Pancreas (tissue), 10 donors: Measurements from ENCODE around the gene SHISAL1. TPM values are rescaled to one million over a fixed set of nuclear protein-coding genes. Genes with fewer than 3 reads are reported as not detected.
A peak's percentile ranks its signal among the peaks of the same experiment; 100 is the strongest.
"Not testable (repeated sequence)": the region's sequence is repeated elsewhere in the genome, so short reads cannot be mapped to it uniquely, and the experiment has no call there.

Source experiments
- ATAC-seq, 4 donors: fragments of 200-7000 bp; cut with Tn5 transposase; one replicate each; pipeline versions ENCODE4 v1.8.0 to v1.9.1; 2020; ENCODE audit warnings: mild to moderate bottlenecking in 4 of 4, moderate library complexity in 4 of 4
- DNase-seq, 6 donors: peaks; one replicate each; pipeline ENCODE4 v3.0.0-alpha.2; 2020
- FAIRE-seq: peaks from 2 replicates; lab custom pipeline; 2012; peaks lifted over from hg19 to GRCh38; lab: Jason Lieb, UNC
- H3K27ac ChIP-seq, 4 donors: fragments of 200-600 bp; sonication (generic); 1 replicate in 3 of 4; 2 replicates in 1 of 4; pipeline versions ENCODE4 v1.5.0 to v1.8.0; 2020
- H3K27me3 ChIP-seq, 4 donors: fragments of 200-600 bp; one replicate each; pipeline ENCODE4 v1.8.0; 2021
- H3K36me3 ChIP-seq, 3 donors: fragments of 200-600 bp; sonication (generic) in 1 of 3; one replicate each; pipeline versions ENCODE4 v1.5.0 to v1.8.0; 2020 to 2021
- H3K4me1 ChIP-seq, 3 donors: fragments of 200-600 bp; one replicate each; pipeline ENCODE4 v1.8.0; 2021
- H3K4me3 ChIP-seq, 4 donors: fragments of 200-600 bp; sonication (generic) in 2 of 4; one replicate each; pipeline versions ENCODE4 v1.5.0 to v1.8.0; 2020 to 2021
- H3K9me3 ChIP-seq, 4 donors: fragments of 200-600 bp; one replicate each; pipeline ENCODE4 v1.8.0; 2021
- CTCF ChIP-seq, 4 donors: fragments of 200-600 bp; sonication (generic) in 3 of 4; IDR thresholded peaks; one replicate each; pipeline versions ENCODE4 v1.5.0 to v1.8.0; 2021; ENCODE audit warnings: antibody characterized with exemption in 4 of 4
- WGBS, 2 donors: extraction: QIAGEN DNeasy Blood & Tissue Kit; methylation state at CpG; one replicate each; pipeline ENCODE4 v1.1.7; 2013; 5-methylcytosine and 5-hydroxymethylcytosine counted together
- intact Hi-C, 3 donors: fragments of 100-400 bp; cut with DNase I; formaldehyde crosslinking; loops; one replicate each; pipeline versions ENCODE4 v1.11.1 to v1.14.2; 2022
- polyA plus RNA-seq, 2 donors: library from polyadenylated mRNA; stranded (reverse); fragments of 200-250 nt; gene quantifications; one replicate each; pipeline ENCODE4 v1.2.3, GENCODE V29; 2013
- total RNA-seq, 6 donors: library from RNA; stranded (reverse); fragmentation: NEBNext Ultra II Directional in 4 of 6; extraction: Animal tissue kit (Norgen Biotek cat#: 25700) in 4 of 6; gene quantifications; one replicate each; pipeline versions ENCODE4 v1.2.1 to v1.2.4, GENCODE V29; 2021 to 2023
- donor health status: healthy with polysubstance abuse.
- donor health status: DM: no; HTN: no; CAD: no; lungs with moderate emphysema.
- donor health status: DM: no; HTN: no; CAD: no.
- donor health status: control.
- donor health status: control.
- donor health status: Bipolar disorder and iron deficiency.
- donor health status: DM: yes; HTN: yes; CAD: no.
- donor health status: DM: no; HTN: no; CAD: no.
- donor health status: DM: no; HTN: no; CAD: no.
- donor health status: DM: yes; HTN: yes; CAD: no.

Gene SHISAL1
- total and polyA plus RNA-seq, 8 donors, result 0.35 to 1.3 (median 0.54) TPM

- 60 to 70% methylated on average over 13 of the region's 13 CpGs for WGBS, 2 donors
- H3K4me1 ChIP-seq, result no peaks in the 10 kb centered on the region
Measured at GRCh38 chr22:44305455-44305854, 7.3 kb downstream of the SHISAL1 start.

GRCh38 chr22:44304911-44305310 lies 7.8 kb downstream of the SHISAL1 start:
- no peaks in the 10 kb centered on the region for H3K27me3 ChIP-seq
- H3K9me3 ChIP-seq, result no peaks in the 10 kb centered on the region
- H3K27ac ChIP-seq, result no peak overlapping the region
- H3K36me3 ChIP-seq, result no peaks in the 10 kb centered on the region
- no peak for FAIRE-seq
- TF ChIP-seq CTCF (IDR thresholded peaks at IDR 0.05), result no peak
- intact Hi-C loops, result no loop called here
- H3K4me1 ChIP-seq, result no peaks in the 10 kb centered on the region
- WGBS, 2 donors, result 82 to 88% methylated on average over 2 of the region's 2 CpGs
- no peak for DNase-seq
- H3K4me3 ChIP-seq, result no peak overlapping the region
- ATAC-seq, result no peak

More at GRCh38 chr22:44305455-44305854, 7.3 kb downstream of the SHISAL1 start:
- intact Hi-C loops, result no loop called here
- Histone ChIP-seq H3K36me3 (no peaks in the 10 kb centered on the region), H3K27ac (no peak overlapping the region), H3K27me3 (no peaks in the 10 kb centered on the region), H3K9me3 (no peaks in the 10 kb centered on the region), H3K4me3 (no peak overlapping the region)
- peak in 1 of 6 donors; percentile 28 for DNase-seq
- no peak for TF ChIP-seq CTCF (IDR thresholded peaks at IDR 0.05)
- no peak for FAIRE-seq
- ATAC-seq, result no peak

GRCh38 chr22:44304354-44304753 lies 8.4 kb downstream of the SHISAL1 start:
- intact Hi-C loops, result no loop called here
- no peaks in the 10 kb centered on the region for H3K36me3 ChIP-seq
- H3K27ac ChIP-seq, result no peak overlapping the region
- no peaks in the 10 kb centered on the region for H3K9me3 ChIP-seq
- FAIRE-seq, result no peak
- H3K27me3 ChIP-seq, result no peaks in the 10 kb centered on the region
- no peak overlapping the region for H3K4me3 ChIP-seq
- DNase-seq, result no peak
- 55 to 58% methylated on average over 9 of the region's 9 CpGs for WGBS, 2 donors
- no peaks in the 10 kb centered on the region for H3K4me1 ChIP-seq
- no peak for TF ChIP-seq CTCF (IDR thresholded peaks at IDR 0.05)
- peak in 1 of 4 donors; percentile 15 for ATAC-seq

GRCh38 chr22:44302363-44302762 lies 10.4 kb downstream of the SHISAL1 start:
- H3K4me1 ChIP-seq, H3K4me3 ChIP-seq, DNase-seq, H3K9me3 ChIP-seq, H3K36me3 ChIP-seq, FAIRE-seq, H3K27ac ChIP-seq, intact Hi-C loops, H3K27me3 ChIP-seq, ATAC-seq: not testable (repeated sequence)
- WGBS, 2 donors, result 79 to 89% methylated on average over 8 to 9 of the region's 10 CpGs

GRCh38 chr22:44301039-44301438 lies 11.7 kb downstream of the SHISAL1 start:
- Histone ChIP-seq H3K4me1 (no peaks in the 10 kb centered on the region), H3K27me3 (no peaks in the 10 kb centered on the region), H3K36me3 (no peaks in the 10 kb centered on the region), H3K4me3 (no peak overlapping the region), H3K9me3 (no peaks in the 10 kb centered on the region), H3K27ac (no peak overlapping the region)
- no peak for FAIRE-seq
- TF ChIP-seq CTCF (IDR thresholded peaks at IDR 0.05), result no peak
- intact Hi-C loops, result no loop called here
- ATAC-seq, result no peak
- 44 to 47% methylated on average over 19 of the region's 19 CpGs for WGBS, 2 donors
- peak in 1 of 6 donors; percentile 33 for DNase-seq
